ENCODE results near the gene ARHGEF12. TPM values are rescaled to one million over a fixed set of nuclear protein-coding genes. Genes with fewer than 3 reads are reported as not detected.

ARHGEF12 gene
- total RNA-seq, 1 donor from 2014 or later = 99.7 TPM

DNA sequence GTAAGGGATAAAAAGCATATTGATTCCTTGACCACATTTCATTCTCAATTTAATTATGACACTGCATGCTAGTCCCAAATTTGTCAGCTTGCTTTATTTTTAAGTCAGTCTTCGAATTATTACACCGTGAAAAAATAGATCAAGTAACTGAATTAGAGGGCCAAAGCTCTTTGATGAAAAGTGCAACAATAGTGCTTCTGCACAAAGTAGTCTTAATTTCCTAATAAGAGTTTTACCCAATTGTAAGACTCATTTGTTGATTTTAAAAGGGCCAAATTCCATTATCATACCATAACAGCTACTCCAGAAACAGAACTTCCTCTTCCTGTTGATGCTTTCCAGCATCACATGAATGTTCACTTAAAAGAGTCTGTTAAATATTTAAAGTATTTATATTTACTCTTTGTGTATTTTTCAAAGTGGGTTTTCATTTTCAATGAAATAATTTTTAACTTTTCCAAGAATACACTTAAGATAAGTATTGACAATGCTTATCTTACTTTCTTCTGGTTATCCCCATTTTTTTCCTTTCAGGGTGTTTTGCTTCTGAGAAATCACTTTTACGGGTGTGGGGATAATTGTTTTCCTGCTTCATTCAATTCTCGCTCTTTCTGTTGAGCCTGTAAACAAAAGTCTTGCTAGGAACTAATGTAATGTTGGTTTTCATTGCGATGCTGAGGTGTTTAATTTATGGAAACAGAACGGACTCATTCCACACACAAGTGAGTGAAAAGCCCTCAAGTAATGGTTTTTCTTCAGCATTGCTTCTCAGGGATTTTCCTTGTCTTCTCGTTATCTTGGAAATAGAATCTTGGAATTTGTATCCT lies 2.1 kb downstream of the ARHGEF12 start:
- DNase-seq (ENCODE audit: low read depth in 2 of 2) = peak in 1 of 2 donors; percentile 66

DNA sequence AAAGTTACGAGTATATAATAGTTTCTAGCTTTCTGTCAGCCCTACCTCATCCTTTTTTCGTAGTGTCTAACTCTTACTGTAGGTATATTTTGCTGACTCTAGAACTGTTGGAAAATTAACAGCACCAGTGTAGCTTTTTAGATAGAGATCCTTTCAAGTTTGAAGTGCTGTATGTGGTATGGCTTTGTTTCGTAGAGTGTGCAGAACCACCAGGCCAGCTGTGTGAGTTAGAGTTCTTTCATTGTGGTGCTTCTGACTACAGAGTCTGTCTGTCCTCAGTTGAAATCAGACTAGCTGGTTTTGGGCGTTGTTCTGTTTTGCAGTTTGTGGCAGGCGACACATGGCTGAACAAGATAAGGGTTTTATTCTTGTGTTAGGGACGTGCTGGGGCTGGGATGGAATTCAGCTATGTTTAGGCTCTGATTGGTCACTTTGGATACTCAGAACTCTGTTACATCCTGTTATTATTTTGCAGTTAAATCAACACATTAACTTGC lies 3.2 kb downstream of the ARHGEF12 start:
- peak; percentile 72 to 84 for DNase-seq (ENCODE audit: low read depth in 2 of 2)

DNA sequence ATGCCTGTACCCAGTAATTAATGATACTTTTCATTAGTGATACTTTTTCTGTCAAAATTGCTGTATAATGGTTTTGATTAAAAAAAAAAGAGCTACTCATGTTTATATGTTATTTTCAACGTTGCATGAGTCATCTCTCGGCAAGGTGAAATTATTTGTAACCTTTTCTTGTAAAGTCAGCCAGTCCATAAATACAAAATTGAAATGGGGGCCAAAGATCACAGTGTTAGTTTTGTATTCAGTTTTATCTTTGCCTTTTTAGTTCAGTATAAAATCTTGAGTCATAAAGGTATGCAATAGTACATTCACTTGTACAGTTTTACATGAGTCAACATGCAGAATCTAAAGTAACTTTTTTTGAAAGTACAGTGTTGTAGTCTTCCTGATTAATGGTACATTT lies 4.3 kb downstream of the ARHGEF12 start:
- DNase-seq (ENCODE audit: low read depth in 2 of 2) = peak; percentile 55 to 85

DNA sequence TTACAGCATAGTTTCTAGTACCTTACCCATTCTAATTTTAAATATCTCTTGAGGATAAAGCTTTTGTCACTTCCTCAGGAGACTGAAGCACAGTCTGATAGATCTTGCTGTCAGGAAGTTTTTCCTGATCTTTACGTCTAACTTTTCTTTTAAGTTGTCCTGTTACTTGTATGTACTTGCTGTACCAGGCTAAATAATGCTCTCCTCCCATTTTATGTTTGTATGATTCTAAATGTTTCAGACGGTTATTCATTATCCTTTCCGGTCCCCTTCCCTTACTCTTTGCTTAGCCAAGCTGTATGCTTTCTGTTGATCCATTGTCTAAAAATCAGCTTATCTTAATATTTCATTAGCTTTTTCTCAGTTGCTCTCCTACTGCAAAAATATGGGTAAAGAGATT lies 6.0 kb downstream of the ARHGEF12 start:
- DNase-seq (ENCODE audit: low read depth in 2 of 2) = peak in 1 of 2 donors; percentile 37

DNA sequence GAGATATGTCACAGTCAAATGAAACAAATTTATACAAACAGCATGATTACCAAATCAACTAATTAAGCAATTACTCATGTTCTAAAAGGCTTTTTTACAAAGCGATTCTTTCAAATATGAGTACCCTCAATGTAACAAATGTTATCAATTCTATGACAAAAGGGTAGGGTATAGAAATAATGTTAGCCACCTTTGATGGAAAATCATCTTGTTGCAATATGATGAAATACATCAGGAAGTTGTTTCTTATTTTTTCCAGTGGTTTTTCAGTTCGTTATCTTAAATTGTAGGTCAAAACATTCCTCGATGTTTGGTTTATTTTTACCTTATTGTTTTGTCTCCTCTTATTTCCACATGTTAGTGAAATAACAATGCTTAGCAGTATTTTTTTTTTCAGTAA lies 6.5 kb downstream of the ARHGEF12 start:
- no peak for DNase-seq (ENCODE audit: low read depth in 2 of 2)

DNA sequence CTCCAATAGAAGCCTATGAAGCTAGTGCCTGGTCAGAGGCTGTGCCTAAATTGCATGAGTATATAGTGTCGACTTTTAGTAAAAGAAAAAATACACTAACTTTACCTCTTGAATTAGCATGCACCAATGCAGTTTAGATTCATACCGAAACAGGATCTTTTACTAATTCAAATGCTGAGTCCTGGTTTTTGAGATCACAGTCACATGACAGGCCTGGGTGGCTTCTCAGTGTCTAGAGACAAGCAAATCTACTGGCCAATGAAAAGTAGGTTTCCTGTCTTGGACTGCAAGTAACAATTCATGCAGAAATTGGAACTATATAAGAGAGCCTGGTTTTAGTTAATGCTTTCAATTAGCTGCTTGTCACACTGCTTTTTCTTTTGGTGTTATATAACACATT lies 7.2 kb downstream of the ARHGEF12 start:
- DNase-seq (ENCODE audit: low read depth in 2 of 2) = no peak

DNA sequence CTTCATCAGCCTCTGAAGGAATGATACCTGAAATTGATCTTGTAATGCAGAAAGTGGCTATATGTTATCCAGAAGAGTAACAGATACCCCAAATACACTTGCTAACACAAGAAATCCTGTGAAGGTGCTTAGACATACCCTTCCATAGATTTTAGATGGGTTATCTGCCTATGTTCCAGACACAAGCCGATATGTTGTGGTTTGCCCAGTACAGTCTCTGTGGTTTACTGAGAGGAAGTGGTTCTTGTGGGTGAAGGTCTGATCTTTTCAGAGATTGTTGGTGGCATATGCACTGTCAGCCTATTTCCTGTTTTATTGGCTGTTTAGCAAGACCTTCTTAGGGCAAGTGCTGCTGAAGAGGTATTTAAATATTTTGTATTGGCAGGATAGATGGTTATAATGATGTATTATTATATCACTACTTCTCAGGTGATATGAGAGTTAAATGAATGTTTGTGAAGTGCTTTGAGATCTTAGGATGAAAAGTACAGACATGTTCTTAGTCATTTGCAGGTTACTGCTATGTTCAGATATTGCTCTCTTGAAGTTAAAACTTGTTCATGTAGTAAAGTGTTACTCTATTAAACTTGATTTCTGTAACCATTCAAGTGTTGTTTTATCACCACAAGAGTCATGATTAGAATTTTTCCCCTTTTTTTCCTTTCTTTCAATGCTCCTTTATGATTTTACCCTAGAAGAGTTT lies 8.2 kb downstream of the ARHGEF12 start:
- peak in 1 of 2 donors; percentile 25 for DNase-seq (ENCODE audit: low read depth in 2 of 2)

DNA sequence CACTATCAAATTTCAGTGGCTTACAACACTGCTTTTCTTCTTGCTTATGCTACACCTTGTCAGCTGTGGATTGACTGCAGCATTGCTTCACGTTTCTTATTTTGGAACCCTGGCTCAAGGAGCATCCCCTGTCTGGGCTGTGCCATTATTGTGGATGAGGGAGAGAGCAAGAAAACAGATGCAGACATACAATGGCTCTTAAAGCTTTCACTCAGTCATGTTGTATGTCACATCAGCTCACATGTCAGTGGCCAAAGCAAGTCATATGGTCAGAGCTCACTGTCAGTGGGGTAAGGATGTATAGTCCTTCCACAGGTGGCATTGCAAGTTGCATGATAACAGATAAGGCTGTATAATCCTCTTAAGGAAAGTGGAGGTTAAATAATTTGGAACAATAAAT lies 10.0 kb downstream of the ARHGEF12 start:
- DNase-seq (ENCODE audit: low read depth in 2 of 2) = no peak

DNA sequence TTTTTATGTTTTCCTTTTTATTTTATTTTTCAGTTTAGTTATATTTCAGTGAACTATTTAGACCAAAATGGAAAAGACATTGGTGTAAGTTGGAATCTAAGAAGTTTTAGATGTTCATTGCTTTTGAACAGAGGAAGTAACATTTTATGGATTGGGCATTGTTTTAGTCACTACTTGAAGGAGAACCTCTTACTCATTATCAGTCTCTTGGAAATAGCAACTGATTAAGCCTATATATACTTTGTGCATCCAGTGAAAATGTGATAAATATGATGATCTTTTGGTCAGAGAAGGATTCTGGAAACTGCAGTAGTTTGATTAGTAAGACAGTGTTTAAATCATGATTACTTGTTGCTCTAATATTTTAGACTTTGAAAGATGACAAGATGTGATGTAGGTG lies 14.4 kb downstream of the ARHGEF12 start:
- DNase-seq (ENCODE audit: low read depth in 2 of 2) = no peak

DNA sequence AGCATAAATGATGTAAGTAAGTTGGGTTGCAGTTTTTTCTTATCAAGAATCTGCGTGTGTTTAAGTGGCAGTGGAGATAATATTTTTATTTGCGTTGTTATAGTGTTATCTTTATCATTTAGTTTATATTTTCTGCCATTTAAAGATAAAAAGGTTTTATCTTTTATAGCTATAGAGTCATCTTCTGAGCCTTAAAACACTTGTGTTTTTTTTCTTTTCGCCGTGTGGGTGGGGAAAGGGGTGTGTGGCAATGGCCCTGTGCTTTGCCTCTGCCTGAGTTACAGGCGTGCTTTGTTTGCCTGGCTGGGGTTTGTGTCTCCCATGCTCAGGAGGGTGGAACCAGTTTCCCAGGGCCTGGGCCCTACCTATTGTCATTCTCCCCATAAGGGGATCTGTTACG lies 16.2 kb downstream of the ARHGEF12 start:
- DNase-seq (ENCODE audit: low read depth in 2 of 2) = no peak

DNA sequence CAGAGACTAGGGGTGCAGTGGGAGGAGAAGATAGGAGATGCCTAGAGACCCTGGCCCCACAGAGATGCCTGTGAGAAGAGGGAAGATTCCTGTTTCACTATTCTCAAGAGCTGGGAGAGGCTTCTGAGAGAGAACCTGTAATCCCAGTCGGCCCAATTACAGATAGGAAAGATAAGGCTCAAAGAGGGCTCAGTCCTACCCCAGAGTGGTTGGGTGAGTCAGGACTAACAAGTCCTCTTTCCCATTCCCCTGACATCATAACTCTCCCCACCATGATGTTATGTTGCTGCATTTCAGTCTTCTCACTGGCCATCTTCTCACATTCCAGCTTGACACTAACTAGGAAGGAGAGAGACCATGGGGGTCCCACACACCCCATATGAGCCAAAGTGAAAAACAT lies 17.9 kb downstream of the ARHGEF12 start:
- DNase-seq (ENCODE audit: low read depth in 2 of 2) = no peak

DNA sequence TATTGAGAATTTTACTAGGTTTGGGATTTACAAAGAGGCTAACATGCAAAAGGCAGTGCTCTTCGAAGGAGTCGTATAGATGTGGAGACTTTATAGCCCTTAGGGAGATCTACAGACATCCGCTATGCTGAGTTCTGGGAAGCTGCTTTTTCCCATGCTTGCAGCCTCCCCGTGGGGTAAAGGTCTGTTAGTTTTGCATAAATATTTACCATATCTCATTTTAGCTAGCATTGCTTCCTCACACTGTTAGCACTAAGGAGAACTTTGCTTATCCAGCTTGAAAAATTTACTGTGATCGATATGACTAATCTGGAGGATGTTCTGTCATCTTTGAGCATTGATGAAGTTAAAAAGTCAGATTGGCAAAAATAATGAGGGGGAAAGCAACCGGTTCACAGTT lies 18.6 kb downstream of the ARHGEF12 start:
- no peak for DNase-seq (ENCODE audit: low read depth in 2 of 2)

DNA sequence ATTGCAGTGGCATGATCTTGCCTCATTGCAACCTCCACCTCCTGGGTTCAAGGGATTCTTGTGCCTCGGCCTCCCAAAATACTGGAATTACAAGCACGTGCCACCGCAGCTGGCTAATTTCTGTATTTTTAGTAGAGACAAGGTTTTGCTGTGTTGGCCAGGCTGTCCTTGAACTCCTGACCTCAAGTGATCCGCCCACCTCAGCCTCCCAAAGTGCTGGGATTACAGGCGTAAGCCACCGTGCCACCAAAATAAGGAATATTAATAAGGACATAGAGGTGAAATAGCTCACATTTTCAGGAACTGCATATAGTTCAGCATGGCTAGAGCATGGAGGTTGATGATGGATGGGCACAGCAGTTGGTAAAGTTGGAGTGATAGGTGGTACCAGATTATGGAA lies 21.4 kb downstream of the ARHGEF12 start:
- DNase-seq (ENCODE audit: low read depth in 2 of 2) = no peak

DNA sequence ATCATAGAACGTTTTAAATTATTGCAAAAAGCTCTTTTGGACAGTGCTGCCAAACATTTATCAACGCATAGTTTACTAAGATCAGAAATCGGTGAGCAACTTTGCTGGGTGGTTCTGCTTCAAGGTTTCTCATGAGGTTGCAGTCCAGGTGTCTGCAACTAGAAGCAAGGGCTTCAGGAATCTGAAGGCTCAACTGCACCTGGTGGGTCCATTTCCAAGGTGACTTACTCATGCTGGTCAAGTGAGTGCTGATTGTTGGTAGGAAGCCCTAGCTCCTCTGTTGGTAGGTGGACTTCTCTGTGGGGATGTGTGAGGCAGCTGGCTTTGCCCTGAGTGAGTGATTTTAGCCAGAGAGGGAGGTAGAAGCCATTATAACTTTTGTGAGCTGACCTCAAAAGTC lies 22.5 kb downstream of the ARHGEF12 start:
- no peak for DNase-seq (ENCODE audit: low read depth in 2 of 2)

DNA sequence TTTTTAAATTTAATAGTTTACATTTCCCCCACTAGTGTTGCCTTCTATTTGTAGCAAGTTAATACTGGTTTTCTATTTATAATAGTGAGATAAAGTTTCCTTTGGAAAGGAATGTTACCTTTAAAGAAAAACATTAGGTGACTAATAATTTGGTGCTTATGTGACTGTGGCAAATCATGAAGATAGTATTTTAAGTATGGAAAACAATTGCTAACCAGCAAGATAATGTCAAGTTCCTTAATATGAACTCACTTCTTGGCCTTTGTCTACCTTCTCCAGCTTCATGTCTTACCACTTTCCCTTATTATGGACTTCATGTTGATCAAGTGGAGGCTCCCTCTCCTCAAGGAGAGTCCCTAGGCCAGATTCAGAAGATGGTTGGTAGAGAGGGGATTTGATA lies 27.2 kb downstream of the ARHGEF12 start:
- DNase-seq (ENCODE audit: low read depth in 2 of 2) = no peak

DNA sequence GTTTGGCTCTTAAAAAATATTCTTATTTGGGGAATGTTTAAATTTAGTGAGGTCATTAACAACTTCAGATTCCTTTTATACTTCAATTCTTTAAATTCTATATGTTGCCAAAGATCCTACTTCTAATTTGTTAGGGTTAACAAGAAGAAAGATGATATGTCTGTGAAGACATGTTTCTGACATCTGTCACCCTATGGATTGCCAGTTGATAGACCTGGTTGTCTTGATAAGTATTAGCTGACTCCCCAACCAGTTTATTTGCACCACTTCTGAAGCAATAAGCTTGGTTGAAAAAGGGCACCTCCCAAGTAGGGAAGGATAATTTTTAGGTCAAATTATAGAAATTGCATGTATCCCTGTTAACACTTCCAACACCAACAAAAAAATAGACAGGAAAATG lies 29.3 kb downstream of the ARHGEF12 start:
- DNase-seq (ENCODE audit: low read depth in 2 of 2) = no peak

DNA sequence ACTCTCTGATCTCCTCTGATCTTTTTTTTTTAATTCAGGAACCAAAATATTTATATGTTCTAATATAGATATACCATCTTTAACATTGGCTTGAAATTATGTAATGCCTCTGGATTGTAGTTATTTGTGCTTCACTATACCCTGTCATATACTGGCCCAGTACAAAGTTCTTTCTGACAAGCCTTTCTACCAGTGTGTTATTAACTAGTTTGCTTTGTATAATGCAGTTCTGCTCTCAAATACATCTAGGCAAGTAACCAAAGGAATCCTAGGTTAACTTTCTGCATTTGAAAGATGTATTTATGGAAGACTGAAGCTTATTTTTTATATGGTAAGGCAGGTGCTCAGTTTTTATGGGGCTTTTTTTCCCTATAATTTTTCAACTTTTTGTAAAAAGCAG lies 36.1 kb downstream of the ARHGEF12 start:
- DNase-seq (ENCODE audit: low read depth in 2 of 2) = no peak

DNA sequence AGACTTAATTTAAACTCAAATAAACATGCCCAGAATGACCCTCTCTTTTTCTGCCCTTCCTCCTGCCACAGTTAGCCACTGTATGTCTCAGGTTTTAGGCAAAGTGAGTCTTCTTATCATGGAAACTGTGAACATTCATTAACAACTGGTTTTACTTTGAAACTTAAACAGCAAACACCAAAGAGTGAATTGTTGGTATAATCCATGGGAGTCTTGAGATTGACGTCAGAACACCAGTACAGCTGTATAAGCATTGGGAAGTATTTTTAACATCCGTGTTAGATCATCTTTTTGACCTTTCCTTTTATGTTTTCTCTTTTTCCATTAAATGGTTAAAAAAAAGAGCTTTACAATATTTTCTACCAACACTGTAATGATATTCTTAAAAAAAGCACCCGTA lies 38.9 kb downstream of the ARHGEF12 start:
- DNase-seq (ENCODE audit: low read depth in 2 of 2) = peak in 1 of 2 donors; percentile 50

DNA sequence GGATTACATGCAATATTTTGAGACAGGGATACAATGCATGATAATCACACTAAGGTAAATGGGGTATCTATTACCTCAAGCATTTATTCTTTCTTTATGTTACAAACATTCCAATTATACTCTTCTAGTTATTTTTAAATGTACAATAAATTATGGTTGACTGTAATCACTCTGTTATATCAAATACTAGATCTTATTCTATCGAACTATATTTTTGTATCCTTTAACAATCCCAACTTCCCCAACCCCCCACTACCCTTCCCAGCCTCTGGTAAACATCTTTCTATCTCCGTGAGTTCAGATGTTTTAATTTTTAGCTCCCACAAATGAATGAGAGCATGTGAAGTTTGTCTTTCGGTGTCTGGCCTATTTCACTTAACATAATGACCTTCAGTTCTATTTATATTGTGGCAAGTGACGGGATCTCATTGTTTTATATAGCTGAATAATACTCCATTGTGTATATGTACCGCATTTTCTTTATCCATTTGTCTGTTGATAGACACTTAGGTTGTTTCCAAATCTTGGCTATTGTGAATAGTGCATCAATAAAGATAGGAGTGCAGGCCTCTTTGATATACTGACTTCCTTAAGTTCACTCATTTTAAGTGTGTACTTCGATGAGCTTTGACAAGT lies 40.5 kb downstream of the ARHGEF12 start:
- DNase-seq (ENCODE audit: low read depth in 2 of 2) = peak in 1 of 2 donors; percentile 17

DNA sequence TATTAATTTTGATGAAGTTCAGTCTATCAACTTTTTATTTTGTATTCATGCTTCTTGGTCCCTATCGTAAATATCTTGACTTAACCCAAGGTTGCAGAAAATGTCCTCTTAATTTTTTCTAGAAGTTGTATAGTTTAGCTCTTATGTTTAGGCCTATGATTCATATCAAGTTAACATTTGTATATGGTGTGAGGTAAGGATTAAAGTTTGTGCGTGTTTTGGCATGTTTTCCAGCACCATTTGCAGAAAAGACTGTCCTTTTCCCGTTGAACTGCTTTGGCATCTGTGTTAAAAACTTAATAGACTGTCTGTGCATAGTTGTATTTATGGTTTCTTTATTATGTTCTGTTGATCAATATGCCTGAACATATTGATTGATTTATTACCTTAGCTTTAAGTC lies 42.3 kb downstream of the ARHGEF12 start:
- no peak for DNase-seq (ENCODE audit: low read depth in 2 of 2)

DNA sequence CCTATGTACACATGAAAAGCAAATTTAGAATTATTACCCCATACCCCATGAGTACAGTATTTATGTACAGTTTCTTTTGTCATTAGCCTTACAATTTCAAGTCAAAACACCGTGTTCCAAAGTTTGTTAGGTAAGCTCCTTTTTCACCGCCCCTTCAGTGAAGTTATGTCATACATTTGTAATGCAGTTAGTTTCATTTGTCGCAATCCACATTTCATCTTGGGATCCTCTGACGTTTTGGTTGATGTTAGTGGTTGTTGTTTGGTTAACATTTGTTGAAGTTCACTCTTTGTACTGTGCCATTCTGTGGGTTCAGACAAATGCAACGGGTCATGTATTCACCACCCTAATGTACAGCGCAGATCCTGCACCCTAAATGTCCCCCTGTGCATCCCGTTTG lies 45.2 kb downstream of the ARHGEF12 start:
- DNase-seq (ENCODE audit: low read depth in 2 of 2) = no peak

DNA sequence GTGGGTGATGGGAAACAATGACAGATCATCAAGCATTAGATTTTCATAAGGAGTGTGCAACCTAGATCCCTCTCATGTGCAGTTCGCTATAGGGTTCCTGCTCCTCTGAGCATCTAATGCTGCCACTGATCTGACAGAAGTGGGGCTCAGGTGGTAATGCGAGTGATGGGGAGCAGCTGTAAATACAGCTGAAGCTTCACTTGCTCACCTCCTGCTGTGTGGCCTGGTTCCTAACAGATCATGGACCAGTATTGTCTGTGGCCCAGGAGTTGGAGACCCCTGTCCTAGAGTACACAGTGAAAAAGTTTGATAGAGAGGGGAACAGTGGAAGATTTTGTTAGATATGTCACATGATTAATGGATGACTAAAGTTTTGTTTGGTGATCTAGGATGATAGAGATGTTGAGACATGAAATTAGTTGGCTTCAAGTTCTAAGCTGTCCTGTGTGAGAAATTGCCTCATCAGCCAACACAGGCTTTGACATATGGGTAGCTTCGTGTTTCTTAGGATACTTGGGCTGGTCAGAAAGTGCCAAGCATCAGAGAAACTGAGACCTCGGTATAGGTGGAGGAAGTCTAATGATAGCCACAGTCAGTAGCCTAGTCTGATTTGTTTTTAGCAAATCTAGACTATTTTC lies 47.4 kb downstream of the ARHGEF12 start:
- no peak for DNase-seq (ENCODE audit: low read depth in 2 of 2)
